GM21723 (cell line): ENCODE measurements around the gene SMC3.
A peak's percentile ranks its signal among the peaks of the same experiment; 100 is the strongest.
"Not testable (repeated sequence)": the region's sequence is repeated elsewhere in the genome, so short reads cannot be mapped to it uniquely, and the experiment has no call there.

Source experiments
- ATAC-seq: cut with Tn5 transposase; IDR thresholded peaks from one replicate; pipeline ENCODE4 v1.9.1; 2021; ENCODE audit warnings: mild to moderate bottlenecking, moderate library complexity; ENCODE audit not compliant: unreplicated experiment

SMC3 gene

DNA sequence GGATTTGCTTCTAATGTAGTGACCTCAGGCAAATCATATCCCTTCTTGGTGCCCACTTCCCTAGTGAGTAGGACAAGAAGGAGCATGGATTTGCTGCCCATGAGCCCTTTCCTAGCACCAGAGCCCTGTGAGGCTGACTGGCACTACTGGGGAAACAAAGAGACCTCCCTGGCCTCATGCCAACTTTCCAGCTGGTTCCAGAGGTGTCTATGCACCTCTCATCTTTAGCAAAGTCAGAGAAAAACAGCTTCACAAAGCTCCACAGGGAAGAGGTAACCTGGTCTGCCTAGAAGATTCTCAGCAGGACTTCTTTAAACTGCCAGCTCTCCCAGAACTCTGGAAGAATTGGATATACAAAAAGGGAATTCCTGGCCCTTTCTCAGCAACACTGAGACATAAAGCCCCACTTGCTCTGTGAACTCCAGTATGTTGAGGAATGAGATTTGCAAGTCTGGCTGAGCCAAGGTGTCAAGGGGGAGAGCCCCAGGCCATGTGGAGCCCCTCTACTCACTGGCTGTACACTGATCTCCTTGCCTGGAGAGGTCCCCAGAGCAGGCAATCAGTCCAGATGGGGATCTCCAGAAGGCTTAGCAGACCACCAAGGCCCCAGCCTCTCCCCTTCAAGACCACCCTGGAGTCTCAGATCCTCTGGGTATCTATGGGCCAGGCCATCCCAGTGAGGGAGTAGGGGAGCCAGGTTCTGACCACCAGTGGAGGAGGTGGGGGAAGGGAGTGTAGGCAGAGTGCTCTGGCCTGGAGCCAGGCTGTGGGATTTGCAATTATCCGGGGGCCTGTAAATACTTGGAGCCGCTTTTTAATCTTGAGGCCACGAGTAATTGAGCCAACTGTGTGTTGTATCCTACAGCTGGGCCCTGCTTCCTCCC is 52.3 kb downstream of the SMC3 start:
- no peak for ATAC-seq

DNA sequence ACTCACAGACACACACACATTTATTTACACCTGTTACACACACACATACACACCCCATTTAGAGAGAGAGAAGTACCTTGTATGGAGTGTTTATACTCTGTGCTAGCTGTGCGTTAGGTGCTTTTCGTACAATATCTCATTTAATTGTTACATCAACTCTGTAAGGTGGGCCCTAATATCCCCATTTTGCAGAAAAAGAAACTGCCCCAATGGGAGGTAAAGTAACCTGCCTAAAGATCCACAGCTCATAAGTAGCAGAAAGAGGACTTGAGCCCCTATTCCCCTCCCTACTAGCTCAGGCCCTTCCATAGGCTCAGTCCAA is 52.9 kb downstream of the SMC3 start:
- no peak for ATAC-seq

- not testable (repeated sequence) for ATAC-seq
Observed at GRCh38 chr10:110623316-110623715, 55.8 kb downstream of the SMC3 start.

- ATAC-seq: no peak
Observed at GRCh38 chr10:110625356-110625894, 57.9 kb downstream of the SMC3 start.

GRCh38 chr10:110625951-110626855 is 58.7 kb downstream of the SMC3 start:
- no peak for ATAC-seq

DNA sequence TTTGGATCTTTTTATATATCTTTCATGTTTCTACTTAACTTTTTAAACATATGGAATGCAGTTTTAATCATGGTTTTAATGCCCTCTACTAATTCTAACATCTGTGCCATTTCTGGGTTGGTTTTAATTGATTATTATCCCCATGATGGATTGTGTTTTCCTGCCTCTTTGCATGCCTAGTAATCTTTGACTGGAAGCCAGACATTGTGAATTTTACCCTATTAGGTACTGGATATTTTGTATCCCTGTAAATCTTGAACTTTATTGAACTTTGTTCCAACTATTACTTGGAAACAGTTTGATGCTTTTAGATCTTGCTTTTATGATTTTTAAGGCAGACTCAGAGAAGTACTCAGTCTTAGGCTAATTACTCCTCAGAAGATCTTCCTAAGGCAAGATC is 60.7 kb downstream of the SMC3 start:
- no peak for ATAC-seq

GRCh38 chr10:110629680-110630191 is 62.2 kb downstream of the SMC3 start:
- ATAC-seq: no peak

GRCh38 chr10:110631934-110632333 is 64.4 kb downstream of the SMC3 start:
- no peak for ATAC-seq

DNA sequence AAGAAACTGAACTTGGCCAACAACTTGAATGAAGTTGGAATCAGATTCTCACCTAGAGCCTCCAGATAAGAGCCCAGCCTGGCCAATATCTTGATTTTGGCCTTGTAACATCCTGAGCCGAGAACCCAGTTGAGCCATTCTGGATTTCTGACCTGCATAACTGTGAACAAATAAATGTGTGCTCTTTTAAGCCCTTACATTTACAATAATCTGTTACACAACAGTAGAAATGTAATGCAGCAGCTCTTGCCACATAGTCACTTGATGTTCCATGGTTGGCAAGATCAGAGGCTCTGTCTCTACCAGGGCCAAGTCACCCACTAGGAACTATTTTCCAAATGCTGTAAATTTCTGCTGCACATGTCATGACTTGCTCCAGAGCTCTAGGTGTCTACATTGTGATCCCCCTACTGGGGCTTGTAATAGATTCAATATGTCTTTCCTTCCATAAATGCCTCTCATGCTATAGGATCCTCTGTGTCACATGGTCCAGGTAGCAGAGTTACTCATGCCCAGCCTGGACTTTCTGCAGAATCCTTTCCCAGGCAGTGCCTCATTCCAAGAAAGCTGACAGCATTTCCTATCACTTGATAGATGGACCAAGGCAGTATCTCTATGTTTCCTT is 65.2 kb downstream of the SMC3 start:
- no peak for ATAC-seq

DNA sequence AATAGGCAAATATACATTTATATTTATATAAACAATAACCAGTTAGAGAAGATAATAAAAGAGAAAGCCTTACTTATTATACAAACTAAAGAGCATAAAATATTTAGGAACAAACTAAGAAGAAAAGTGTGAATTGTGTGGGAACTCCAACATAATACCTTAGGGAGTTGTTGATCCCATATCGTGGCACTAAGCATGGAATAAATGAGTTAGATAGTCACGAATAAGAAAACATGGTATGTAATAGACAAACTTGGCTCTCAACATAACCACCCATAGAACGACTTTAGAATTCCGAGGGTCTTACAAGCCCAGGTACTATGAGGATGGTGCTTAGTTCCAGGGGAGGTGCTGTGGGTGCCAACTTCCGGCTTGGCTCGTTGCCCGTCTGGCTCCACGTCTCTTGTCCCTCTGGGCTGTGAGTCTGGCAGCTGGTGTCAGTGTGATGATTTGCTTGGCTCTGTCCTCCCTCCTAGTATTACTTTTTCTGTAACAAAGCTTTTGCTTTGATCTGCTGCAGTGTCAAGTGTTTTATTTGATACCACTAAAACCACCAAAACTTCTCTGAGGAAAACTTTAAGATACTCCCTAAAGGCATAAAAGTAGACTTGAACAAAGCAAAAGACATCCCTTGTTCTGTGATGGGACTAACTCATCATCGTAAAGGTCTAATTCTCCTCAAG is 67.2 kb downstream of the SMC3 start:
- ATAC-seq: no peak

GRCh38 chr10:110636572-110636931 is 69.1 kb downstream of the SMC3 start:
- ATAC-seq: no peak

- ATAC-seq: no peak
Observed at GRCh38 chr10:110636932-110637557, 69.5 kb downstream of the SMC3 start.

DNA sequence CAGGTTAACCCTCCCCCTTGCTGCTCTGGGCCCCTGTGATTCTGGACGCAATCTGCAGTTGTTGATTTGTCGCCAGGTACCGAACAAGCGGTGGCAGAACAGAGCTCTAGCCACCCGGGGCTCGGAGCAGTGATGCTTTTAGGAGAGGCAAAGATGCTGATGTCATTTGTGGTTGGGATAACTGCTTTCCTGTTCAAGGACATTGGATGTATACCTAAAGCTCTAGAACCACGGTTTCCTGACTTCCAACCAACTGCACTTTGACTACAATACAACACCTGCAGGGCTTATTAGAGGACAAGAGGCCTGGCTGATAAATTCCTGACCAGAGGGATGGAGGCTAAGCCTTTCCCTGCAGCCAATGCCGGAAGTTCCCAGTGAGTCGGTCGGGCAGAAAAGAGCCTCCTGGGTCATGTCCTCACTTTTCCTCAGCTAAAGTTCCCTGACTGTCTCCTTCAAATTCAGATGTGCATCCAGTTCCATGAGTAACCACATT is 70.1 kb downstream of the SMC3 start:
- ATAC-seq: no peak

GRCh38 chr10:110638319-110638718 is 70.8 kb downstream of the SMC3 start:
- ATAC-seq: no peak

DNA sequence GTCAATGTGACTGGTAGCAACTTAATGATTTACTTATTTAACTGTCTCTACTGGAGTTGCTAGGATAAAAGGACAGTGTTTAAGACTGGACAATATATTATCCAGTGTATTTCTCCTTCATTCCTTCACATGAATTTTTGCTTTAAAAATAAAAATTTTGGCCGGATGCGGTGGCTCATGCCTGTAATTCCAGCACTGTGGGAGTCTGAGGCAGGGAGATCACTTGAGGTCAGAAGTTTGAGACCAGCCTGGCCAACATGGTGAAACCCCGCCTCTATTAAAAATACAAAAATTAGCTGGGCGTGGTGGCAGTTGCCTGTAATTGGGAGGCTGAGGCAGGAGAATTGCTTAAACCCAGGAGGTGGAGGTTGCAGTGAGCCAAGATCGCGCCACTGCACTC is 71.6 kb downstream of the SMC3 start:
- ATAC-seq: not testable (repeated sequence)

- ATAC-seq: not testable (repeated sequence)
Observed at GRCh38 chr10:110639858-110640257, 72.4 kb downstream of the SMC3 start.

DNA sequence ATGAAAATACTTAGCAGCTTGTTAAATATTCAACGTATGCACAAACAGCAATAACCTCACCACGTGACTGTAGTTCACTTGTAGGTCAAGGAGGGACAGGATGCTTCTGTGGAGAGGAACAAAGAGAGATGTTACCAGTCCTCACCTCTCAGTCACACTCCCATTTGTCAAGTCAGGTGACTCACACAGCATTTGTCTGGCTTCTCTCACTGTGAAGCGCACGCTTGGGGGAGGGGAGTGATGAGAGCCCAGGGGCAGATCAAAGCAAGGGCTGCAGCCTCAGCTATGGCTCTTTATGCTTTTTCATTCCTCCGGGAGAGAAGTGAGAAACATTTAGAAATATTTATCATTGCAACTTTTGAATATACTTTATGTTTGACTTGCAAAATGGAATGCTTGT is 73.8 kb downstream of the SMC3 start:
- ATAC-seq: peak; percentile 48

DNA sequence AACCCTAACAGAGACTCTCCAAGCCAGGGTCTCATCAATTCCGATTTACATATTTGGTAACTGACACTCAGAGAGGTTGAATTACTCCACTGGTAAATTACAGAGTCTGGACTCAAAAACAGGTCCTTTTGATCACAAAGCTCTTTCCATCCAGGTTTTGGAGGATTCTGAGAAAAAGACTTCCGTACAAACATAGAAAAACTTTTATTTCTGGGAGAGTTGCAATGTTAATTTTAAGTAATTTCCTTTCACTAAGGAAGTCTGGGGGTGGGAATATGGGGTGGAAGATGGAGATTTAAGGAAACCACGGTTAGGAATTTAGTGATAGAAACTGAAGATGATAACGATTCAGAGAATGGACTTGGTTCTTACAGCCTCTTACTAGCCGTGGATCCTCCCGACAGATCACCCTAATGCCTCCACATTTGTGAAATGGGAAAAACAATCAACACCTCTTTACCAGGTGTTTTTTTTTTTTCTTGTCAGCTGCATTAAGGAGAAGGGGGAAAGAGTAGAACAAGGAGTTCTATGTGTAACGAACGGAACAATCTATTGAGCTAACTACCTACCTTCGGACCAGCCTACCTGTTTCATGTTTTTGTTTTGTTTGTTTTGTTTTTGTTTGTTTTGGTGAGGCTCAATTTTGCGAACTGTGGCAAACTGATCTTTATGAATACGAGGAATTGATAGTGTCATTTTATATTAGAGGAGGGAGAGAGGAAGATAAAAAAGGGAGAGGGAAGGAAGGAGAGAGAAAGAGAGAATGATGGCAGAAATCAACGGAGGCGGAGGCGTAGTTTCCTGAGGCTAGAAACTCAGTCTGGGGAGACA is 74.9 kb downstream of the SMC3 start:
- no peak for ATAC-seq

- no peak for ATAC-seq
Observed at GRCh38 chr10:110643035-110643652, 75.6 kb downstream of the SMC3 start.
